ENCODE data around the gene AGFG2.

DNA sequence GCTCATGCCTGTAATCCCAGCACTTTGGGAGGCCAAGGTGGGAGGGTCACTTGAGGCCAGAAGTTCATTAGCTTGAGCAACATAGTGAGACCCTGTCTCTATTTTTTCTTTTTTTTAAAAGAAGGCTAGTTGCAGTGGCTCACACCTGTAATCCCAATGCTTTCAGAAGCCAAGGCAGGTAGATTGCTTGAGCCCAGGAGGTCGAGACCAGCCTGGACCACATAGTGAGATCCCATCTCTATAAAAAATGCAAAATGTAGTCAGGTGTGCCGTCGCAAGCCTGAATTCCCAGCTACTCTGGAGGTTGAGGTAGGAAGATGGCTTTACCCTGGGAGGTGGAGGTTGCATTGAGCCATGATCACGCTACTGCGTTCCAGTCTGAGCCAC is 47.8 kb upstream of the AGFG2 start:
- TF ChIP-seq EZH2 (IDR thresholded peaks at IDR 0.05; ENCODE audit: low read length, missing control alignments) = no peak
- TF ChIP-seq, protein P1, sequence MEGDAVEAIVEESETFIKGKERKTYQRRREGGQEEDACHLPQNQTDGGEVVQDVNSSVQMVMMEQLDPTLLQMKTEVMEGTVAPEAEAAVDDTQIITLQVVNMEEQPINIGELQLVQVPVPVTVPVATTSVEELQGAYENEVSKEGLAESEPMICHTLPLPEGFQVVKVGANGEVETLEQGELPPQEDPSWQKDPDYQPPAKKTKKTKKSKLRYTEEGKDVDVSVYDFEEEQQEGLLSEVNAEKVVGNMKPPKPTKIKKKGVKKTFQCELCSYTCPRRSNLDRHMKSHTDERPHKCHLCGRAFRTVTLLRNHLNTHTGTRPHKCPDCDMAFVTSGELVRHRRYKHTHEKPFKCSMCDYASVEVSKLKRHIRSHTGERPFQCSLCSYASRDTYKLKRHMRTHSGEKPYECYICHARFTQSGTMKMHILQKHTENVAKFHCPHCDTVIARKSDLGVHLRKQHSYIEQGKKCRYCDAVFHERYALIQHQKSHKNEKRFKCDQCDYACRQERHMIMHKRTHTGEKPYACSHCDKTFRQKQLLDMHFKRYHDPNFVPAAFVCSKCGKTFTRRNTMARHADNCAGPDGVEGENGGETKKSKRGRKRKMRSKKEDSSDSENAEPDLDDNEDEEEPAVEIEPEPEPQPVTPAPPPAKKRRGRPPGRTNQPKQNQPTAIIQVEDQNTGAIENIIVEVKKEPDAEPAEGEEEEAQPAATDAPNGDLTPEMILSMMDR (conservative IDR thresholded peaks at IDR 0.05 in 1 of 2, IDR thresholded peaks at IDR 0.05 in 1 of 2; ENCODE audit: low read depth in 1 of 2, low read length in 2 of 2) = no peak
